ENCODE data around the gene AUNIP. TPM values are rescaled to one million over a fixed set of nuclear protein-coding genes. Genes with fewer than 3 reads are reported as not detected.

AUNIP gene
- total and polyA plus RNA-seq, 2 of the 8 experiments (the other 6 are each of a cell fraction or from before 2014, with no cell fraction given) = 18.6 to 23.2 TPM

DNA sequence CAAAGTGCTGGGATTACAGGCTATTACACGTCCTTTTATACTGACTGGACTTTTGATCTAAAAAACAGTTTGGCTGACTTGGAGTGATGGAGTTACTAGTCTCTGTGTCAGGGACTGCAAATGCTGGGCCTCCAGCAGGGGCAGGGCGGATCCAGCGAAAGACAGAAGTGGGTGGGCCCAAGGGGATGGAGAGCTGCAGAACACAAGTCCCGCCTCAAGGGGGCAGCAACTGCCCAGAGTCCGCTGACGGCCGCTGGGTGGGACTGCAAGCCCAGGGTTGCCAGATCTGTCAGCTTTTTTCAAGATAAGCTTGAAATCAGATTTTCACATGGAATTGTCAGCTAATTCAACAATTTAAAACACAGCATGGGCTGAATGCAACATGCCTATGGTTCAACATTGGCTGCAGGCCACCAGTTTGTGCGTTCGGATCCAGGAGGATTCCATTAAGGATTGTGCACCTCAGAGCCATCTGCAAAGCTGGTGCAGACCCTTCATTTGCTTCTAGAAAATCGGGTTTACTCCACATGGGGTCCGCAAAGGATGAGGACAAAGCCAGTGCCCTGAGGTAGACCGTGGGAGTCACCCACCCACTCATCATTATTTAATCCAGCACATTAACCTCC lies 36.2 kb upstream of the AUNIP start (continued):
- TF ChIP-seq CTCF (IDR thresholded peaks at IDR 0.05; ENCODE audit: control extremely low read depth in 1 of 3, insufficient read depth in 1 of 3, low read depth in 1 of 3, low read length in 3 of 3) (peak; percentile 95 to 100 (median 99)), BACH1 (IDR thresholded peaks at IDR 0.05; ENCODE audit: low read length) (0 out of 2 replicates have a peak, but pooled peaks have one; percentile 28), SP2 (IDR thresholded peaks at IDR 0.05; ENCODE audit: low read length) (no peak), MAFK (IDR thresholded peaks at IDR 0.05; ENCODE audit: low read depth, low read length) (peak; percentile 18; the same call in 1 of the 2 replicates), CHD2 (IDR thresholded peaks at IDR 0.05; ENCODE audit: low read length) (0 out of 2 replicates have a peak, but pooled peaks have one; percentile 28), CBX5 (IDR thresholded peaks at IDR 0.05; ENCODE audit: low read depth, low read length) (no peak), RAD21 (IDR thresholded peaks at IDR 0.05 in 1 of 2, conservative IDR thresholded peaks at IDR 0.05 in 1 of 2; ENCODE audit: low read depth in 2 of 2, low read length in 2 of 2) (peak; percentile 94 to 98), TAF7 (optimal IDR thresholded peaks at IDR 0.05; ENCODE audit: borderline replicate concordance, low read depth, low read length) (no peak), TBP (IDR thresholded peaks at IDR 0.05; ENCODE audit: low read depth, low read length) (0 out of 2 replicates have a peak, but pooled peaks have one; percentile 23), SIN3A (conservative IDR thresholded peaks at IDR 0.05 in 1 of 2, IDR thresholded peaks at IDR 0.05 in 1 of 2; ENCODE audit: low read depth in 1 of 2, low read length in 2 of 2) (peak; percentile 48 to 81; a peak in 2 of 4 replicates), GABPA (IDR thresholded peaks at IDR 0.05; ENCODE audit: borderline replicate concordance, insufficient read depth, low read length) (no peak), TAF1 (IDR thresholded peaks at IDR 0.05; ENCODE audit: low read depth, low read length) (0 out of 2 replicates have a peak, but pooled peaks have one; percentile 22), JUN (IDR thresholded peaks at IDR 0.05; ENCODE audit: low read depth, low read length) (no peak)

Measured in H1 (cell line).